HG03196 (cell line): ENCODE data around the gene CNN2.
A peak's percentile ranks its signal among the peaks of the same experiment; 100 is the strongest.

Experiments used
- ATAC-seq: cut with Tn5 transposase; IDR thresholded peaks from one replicate; pipeline ENCODE4 v1.9.1; 2021; ENCODE audit not compliant: unreplicated experiment

The CNN2 gene

GRCh38 chr19:1026783-1027649 is 608 bp downstream of the CNN2 start:
- ATAC-seq = no peak

GRCh38 chr19:1027650-1028061 is 1.2 kb downstream of the CNN2 start:
- no peak for ATAC-seq

- ATAC-seq = no peak
Observed at GRCh38 chr19:1028062-1028926, 1.9 kb downstream of the CNN2 start.

- no peak for ATAC-seq
Observed at GRCh38 chr19:1032264-1032867, 6.0 kb downstream of the CNN2 start.

- ATAC-seq = no peak
Observed at GRCh38 chr19:1035998-1036621, 9.7 kb downstream of the CNN2 start.

- no peak for ATAC-seq
Observed at GRCh38 chr19:1037621-1038064, 11.2 kb downstream of the CNN2 start.

GRCh38 chr19:1038978-1039645 is 12.7 kb downstream of the CNN2 start:
- no peak for ATAC-seq

- peak; percentile 65 for ATAC-seq
Observed at GRCh38 chr19:1039646-1040475, 13.5 kb downstream of the CNN2 start, which contains the start of gene ABCA7. TSS of gene ABCA7 (plus strand) at chr19:1040107. CDS start at chr19:1041362, 1,255 bp downstream.

GRCh38 chr19:1040476-1041271 is 14.3 kb downstream of the CNN2 start:
- ATAC-seq = peak; percentile 41

- ATAC-seq = no peak
Observed at GRCh38 chr19:1041272-1041834, 14.9 kb downstream of the CNN2 start.

- no peak for ATAC-seq
Observed at GRCh38 chr19:1041835-1042685, 15.7 kb downstream of the CNN2 start.

- ATAC-seq = no peak
Observed at GRCh38 chr19:1042689-1043511, 16.5 kb downstream of the CNN2 start.

GRCh38 chr19:1045247-1045603 is 18.8 kb downstream of the CNN2 start:
- no peak for ATAC-seq

GRCh38 chr19:1046117-1046626 is 19.8 kb downstream of the CNN2 start:
- no peak for ATAC-seq

- ATAC-seq = no peak
Observed at GRCh38 chr19:1046836-1047695, 20.7 kb downstream of the CNN2 start.
